Fibroblast of the conjunctiva (primary cell): ENCODE results near the gene ATP1B1.

Experiments
- DNase-seq: peaks from one replicate; pipeline ENCODE4 v3.0.0-alpha.2; 2010; ENCODE audit warnings: low read depth

Gene ATP1B1

GRCh38 chr1:169094897-169095569 lies 11.5 kb upstream of the ATP1B1 start:
- no peak for DNase-seq

GRCh38 chr1:169098380-169098779 lies 8.1 kb upstream of the ATP1B1 start:
- DNase-seq: no peak

GRCh38 chr1:169099561-169099960 lies 6.9 kb upstream of the ATP1B1 start:
- no peak for DNase-seq

- no peak for DNase-seq
Observed at GRCh38 chr1:169100208-169100607, 6.3 kb upstream of the ATP1B1 start.

- DNase-seq: no peak
Observed at GRCh38 chr1:169100651-169101088, 5.8 kb upstream of the ATP1B1 start.

GRCh38 chr1:169102567-169102966 lies 3.9 kb upstream of the ATP1B1 start:
- DNase-seq: peak; percentile 47

- no peak for DNase-seq
Observed at GRCh38 chr1:169103002-169103401, 3.5 kb upstream of the ATP1B1 start.

- no peak for DNase-seq
Observed at GRCh38 chr1:169103480-169103893, 3.0 kb upstream of the ATP1B1 start.

GRCh38 chr1:169105087-169105433 lies 1.4 kb upstream of the ATP1B1 start:
- DNase-seq: no peak

- DNase-seq: no peak
Observed at GRCh38 chr1:169105434-169106094, 926 bp upstream of the ATP1B1 start.

GRCh38 chr1:169106921-169107602 lies 572 bp downstream of the ATP1B1 start:
- DNase-seq: no peak

GRCh38 chr1:169107603-169108208 lies 1.2 kb downstream of the ATP1B1 start:
- DNase-seq: no peak

- no peak for DNase-seq
Observed at GRCh38 chr1:169108223-169108622, 1.7 kb downstream of the ATP1B1 start.

GRCh38 chr1:169108863-169109560 lies 2.5 kb downstream of the ATP1B1 start:
- no peak for DNase-seq

GRCh38 chr1:169109561-169110134 lies 3.2 kb downstream of the ATP1B1 start:
- peak; percentile 64 for DNase-seq

GRCh38 chr1:169110236-169110635 lies 3.7 kb downstream of the ATP1B1 start:
- DNase-seq: no peak

- no peak for DNase-seq
Observed at GRCh38 chr1:169110689-169111447, 4.4 kb downstream of the ATP1B1 start.

GRCh38 chr1:169111472-169111871 lies 5.0 kb downstream of the ATP1B1 start:
- no peak for DNase-seq

- DNase-seq: no peak
Observed at GRCh38 chr1:169112241-169112640, 5.8 kb downstream of the ATP1B1 start.

- DNase-seq: peak; percentile 48
Observed at GRCh38 chr1:169113613-169114119, 7.2 kb downstream of the ATP1B1 start.
